Ovary (tissue), 9 donors: ENCODE measurements around the gene CRPPA. TPM values are rescaled to one million over a fixed set of nuclear protein-coding genes. Genes with fewer than 3 reads are reported as not detected.
"Not testable (repeated sequence)": the region's sequence is repeated elsewhere in the genome, so short reads cannot be mapped to it uniquely, and the experiment has no call there.

Source experiments
- DNase-seq, 5 donors: peaks; one replicate each; pipeline ENCODE4 v3.0.0-alpha.2; 2019 to 2020
- H3K27ac ChIP-seq, 2 donors: fragments of 200-600 bp; one replicate each; pipeline versions ENCODE4 v1.5.1 to v1.8.0; 2019 to 2022
- H3K27me3 ChIP-seq: fragments of 200-600 bp; one replicate; pipeline ENCODE4 v1.8.0; 2022
- H3K36me3 ChIP-seq: fragments of 200-600 bp; sonication (generic); one replicate; pipeline ENCODE4 v1.5.1; 2019
- H3K4me1 ChIP-seq: one replicate; pipeline ENCODE4 v1.8.1; 2013; ENCODE audit warnings: mild to moderate bottlenecking, moderate library complexity; ENCODE audit not compliant: insufficient read depth
- H3K4me3 ChIP-seq: fragments of 200-600 bp; sonication (generic); one replicate; pipeline ENCODE4 v1.5.1; 2017
- H3K9me3 ChIP-seq, 2 donors: fragments of 200-600 bp in 1 of 2; sonication (generic) in 1 of 2; one replicate each; pipeline versions ENCODE4 v1.5.1 to v1.8.1; 2013 to 2019; ENCODE audit warnings: mild to moderate bottlenecking in 1 of 2, moderate library complexity in 1 of 2
- CTCF ChIP-seq, 3 donors: fragments of 450-650 bp in 2 of 3; fragments of 200-600 bp in 1 of 3; IDR thresholded peaks; one replicate each; pipeline versions ENCODE4 v1.5.1 to v1.8.0; 2016 to 2022; ENCODE audit warnings: antibody characterized with exemption in 3 of 3, mild to moderate bottlenecking in 1 of 3
- EP300 ChIP-seq: sonication (generic); formaldehyde crosslinking; IDR thresholded peaks from one replicate; pipeline ENCODE4 v1.6.1; 2017; ENCODE audit warnings: antibody characterized with exemption
- POLR2A ChIP-seq: fragments of 450-650 bp; IDR thresholded peaks from one replicate; pipeline ENCODE4 v1.6.1; 2017; ENCODE audit warnings: antibody characterized with exemption, mild to moderate bottlenecking, moderate library complexity
- WGBS, 3 donors: extraction: QIAGEN DNeasy Blood & Tissue Kit in 1 of 3; methylation state at CpG; one replicate each; pipeline versions ENCODE4 v1.1.5 to v1.1.7; 2013 to 2017; 5-methylcytosine and 5-hydroxymethylcytosine counted together
- intact Hi-C, 4 donors: fragments of 100-400 bp; cut with DNase I; formaldehyde crosslinking; loops; one replicate each; pipeline versions ENCODE4 v1.11.0 to v1.15.1; 2022 to 2023
- polyA plus RNA-seq, 2 donors: library from polyadenylated mRNA; stranded (reverse); fragments of 200-250 nt in 1 of 2; fragments of 350-450 nt in 1 of 2; fragmentation: Illumina TruSeq in 1 of 2; extraction: RNeasy Lipid Tissue Mini Kit (QIAGEN cat#74804) in 1 of 2; gene quantifications; one replicate each; pipeline ENCODE4 v1.2.3, GENCODE V29; 2013 to 2014
- total RNA-seq, 7 donors: library from RNA; depleted of rRNA in 2 of 7; stranded (reverse); fragments of >200 nt in 2 of 7; fragmentation: NEBNext Ultra II Directional in 3 of 7; extraction: Animal tissue kit (Norgen Biotek cat#: 25700) in 3 of 7; gene quantifications; one replicate each; pipeline versions ENCODE4 v1.1.0 to v1.2.4, GENCODE V29; 2016 to 2023
- donor health status: DM: no; HTN: no; CAD: no; lungs with moderate emphysema.
- donor health status: DM: no; HTN: no; CAD: no.
- donor health status: Bipolar disorder and iron deficiency.
- donor health status: DM: yes; HTN: yes; CAD: no.
- donor health status: DM: no; HTN: no; CAD: no.
- donor health status: DM: yes; HTN: yes; CAD: no.

CRPPA gene
- total and polyA plus RNA-seq, 9 donors, result 0.68 to 5.2 (median 3.2) TPM

- WGBS, 3 donors, result 13 to 23% (median 22%) methylated on average over 2 of the region's 2 CpGs
- Histone ChIP-seq H3K4me1 (peaks cover 1% of the 10 kb centered on the region), H3K27me3 (no peaks in the 10 kb centered on the region), H3K27ac (no peak overlapping the region), H3K4me3 (no peak overlapping the region), H3K9me3 (no peaks in the 10 kb centered on the region), H3K36me3 (no peaks in the 10 kb centered on the region)
- no peak for DNase-seq
- intact Hi-C loops, result no loop called here
- TF ChIP-seq EP300 (no peak), POLR2A (no peak), CTCF (IDR thresholded peaks at IDR 0.05) (no peak)
Observed at GRCh38 chr7:16463520-16463919, 42.2 kb upstream of the CRPPA start.

GRCh38 chr7:16462431-16462889 is 41.1 kb upstream of the CRPPA start:
- H3K36me3 ChIP-seq, result no peaks in the 10 kb centered on the region
- H3K27ac ChIP-seq, result no peak overlapping the region
- TF ChIP-seq POLR2A, result no peak
- no peak for TF ChIP-seq CTCF (IDR thresholded peaks at IDR 0.05)
- no peak for TF ChIP-seq EP300
- H3K4me3 ChIP-seq, result no peak overlapping the region
- no peaks in the 10 kb centered on the region for H3K9me3 ChIP-seq
- H3K27me3 ChIP-seq, result no peaks in the 10 kb centered on the region
- peaks cover 1% of the 10 kb centered on the region for H3K4me1 ChIP-seq
- 95 to 97% (median 97%) methylated on average over 7 of the region's 7 CpGs for WGBS, 3 donors
- intact Hi-C loops, result no loop called here
- no peak for DNase-seq

- intact Hi-C loops, result no loop called here
- Histone ChIP-seq H3K36me3 (no peaks in the 10 kb centered on the region), H3K9me3 (no peaks in the 10 kb centered on the region), H3K27me3 (no peaks in the 10 kb centered on the region), H3K4me3 (no peak overlapping the region), H3K4me1 (peaks cover 1% of the 10 kb centered on the region), H3K27ac (no peak overlapping the region)
- DNase-seq, result no peak
- no peak for TF ChIP-seq CTCF (IDR thresholded peaks at IDR 0.05)
- no peak for TF ChIP-seq EP300
- no peak for TF ChIP-seq POLR2A
- WGBS, 3 donors, result 89 to 96% (median 92%) methylated on average over 2 of the region's 2 CpGs
Observed at GRCh38 chr7:16460789-16461493, 39.6 kb upstream of the CRPPA start.

- H3K27ac ChIP-seq, H3K36me3 ChIP-seq, H3K9me3 ChIP-seq, intact Hi-C loops, DNase-seq, H3K27me3 ChIP-seq, H3K4me3 ChIP-seq, H3K4me1 ChIP-seq: not testable (repeated sequence)
- 46 to 93% (median 48%) methylated on average over 1 of the region's 1 CpG for WGBS, 3 donors
Observed at GRCh38 chr7:16456303-16456702, 35.0 kb upstream of the CRPPA start.

- Histone ChIP-seq H3K27ac (no peak overlapping the region), H3K9me3 (no peaks in the 10 kb centered on the region), H3K27me3 (no peaks in the 10 kb centered on the region), H3K4me1 (no peaks in the 10 kb centered on the region), H3K4me3 (no peak overlapping the region), H3K36me3 (no peaks in the 10 kb centered on the region)
- 58 to 70% (median 59%) methylated on average over 1 of the region's 1 CpG for WGBS, 3 donors
- intact Hi-C loops, result no loop called here
- no peak for DNase-seq
- TF ChIP-seq EP300, result no peak
- no peak for TF ChIP-seq POLR2A
- TF ChIP-seq CTCF (IDR thresholded peaks at IDR 0.05), result no peak
Observed at GRCh38 chr7:16455591-16455990, 34.3 kb upstream of the CRPPA start.
